OCI-M2 (cell line): ENCODE measurements around the gene ERICH2.

ENCODE experiments used
- DNase-seq: peaks from one replicate; lab custom pipeline; 2025; ENCODE audit not compliant: unreplicated experiment; lab: John Stamatoyannopoulos, UW

ERICH2 gene

DNA sequence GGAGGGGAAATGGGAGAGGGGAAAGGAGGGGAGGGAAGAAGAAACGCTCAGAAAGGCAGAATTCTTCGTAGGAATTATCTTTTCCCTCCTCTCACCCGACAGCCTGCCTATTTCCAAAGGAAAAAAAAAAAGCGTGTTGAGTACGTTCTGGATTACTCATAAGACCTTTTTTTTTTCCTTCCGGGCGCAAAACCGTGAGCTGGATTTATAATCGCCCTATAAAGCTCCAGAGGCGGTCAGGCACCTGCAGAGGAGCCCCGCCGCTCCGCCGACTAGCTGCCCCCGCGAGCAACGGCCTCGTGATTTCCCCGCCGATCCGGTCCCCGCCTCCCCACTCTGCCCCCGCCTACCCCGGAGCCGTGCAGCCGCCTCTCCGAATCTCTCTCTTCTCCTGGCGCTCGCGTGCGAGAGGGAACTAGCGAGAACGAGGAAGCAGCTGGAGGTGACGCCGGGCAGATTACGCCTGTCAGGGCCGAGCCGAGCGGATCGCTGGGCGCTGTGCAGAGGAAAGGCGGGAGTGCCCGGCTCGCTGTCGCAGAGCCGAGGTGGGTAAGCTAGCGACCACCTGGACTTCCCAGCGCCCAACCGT, 46.4 kb downstream of the ERICH2 start, which contains the start of gene GAD1:
Gene GAD1 (plus strand): TSS at position 384 of the 589 bp plus-strand sequence. CDS start 1,705 bp downstream, outside the sequence.
- no peak for DNase-seq

DNA sequence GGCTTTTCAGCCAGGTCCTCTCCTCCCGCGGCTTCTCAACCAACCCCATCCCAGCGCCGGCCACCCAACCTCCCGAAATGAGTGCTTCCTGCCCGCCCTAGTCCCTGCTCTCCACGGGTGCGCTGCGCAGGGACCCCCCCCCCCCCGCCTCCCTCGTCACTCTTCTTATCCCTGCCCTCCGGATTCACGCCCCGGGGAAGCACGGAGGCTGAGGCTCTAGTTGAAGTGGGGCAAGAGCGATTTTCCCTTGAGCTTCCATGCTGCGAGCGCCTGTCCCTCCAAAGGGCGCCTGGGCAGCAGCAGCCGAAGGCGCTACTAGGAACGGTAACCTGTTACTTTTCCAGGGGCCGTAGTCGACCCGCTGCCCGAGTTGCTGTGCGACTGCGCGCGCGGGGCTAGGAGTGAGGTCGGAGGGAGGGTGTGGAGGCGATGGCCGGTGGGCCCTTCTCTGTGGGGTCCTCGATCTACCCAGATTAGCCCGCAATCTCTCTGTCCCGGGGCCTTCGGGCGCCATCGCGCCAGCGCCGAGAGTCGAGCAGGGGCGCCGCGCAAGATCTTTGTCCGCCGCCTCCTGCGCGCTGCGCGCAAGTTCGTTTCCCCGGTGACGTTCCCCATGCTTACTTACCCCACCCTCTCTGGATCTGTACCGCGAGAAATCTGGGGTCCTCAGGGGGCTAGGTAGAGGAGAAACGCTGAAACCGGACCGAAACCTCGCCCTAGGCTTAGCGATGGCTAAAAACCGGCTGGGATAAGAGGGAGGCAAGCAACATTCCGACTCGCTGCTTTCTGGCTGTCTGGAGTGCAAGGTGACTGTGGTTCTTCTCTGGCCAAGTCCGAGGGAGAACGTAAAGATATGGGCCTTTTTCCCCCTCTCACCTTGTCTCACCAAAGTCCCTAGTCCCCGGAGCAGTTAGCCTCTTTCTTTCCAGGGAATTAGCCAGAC, 47.2 kb downstream of the ERICH2 start:
- no peak for DNase-seq

DNA sequence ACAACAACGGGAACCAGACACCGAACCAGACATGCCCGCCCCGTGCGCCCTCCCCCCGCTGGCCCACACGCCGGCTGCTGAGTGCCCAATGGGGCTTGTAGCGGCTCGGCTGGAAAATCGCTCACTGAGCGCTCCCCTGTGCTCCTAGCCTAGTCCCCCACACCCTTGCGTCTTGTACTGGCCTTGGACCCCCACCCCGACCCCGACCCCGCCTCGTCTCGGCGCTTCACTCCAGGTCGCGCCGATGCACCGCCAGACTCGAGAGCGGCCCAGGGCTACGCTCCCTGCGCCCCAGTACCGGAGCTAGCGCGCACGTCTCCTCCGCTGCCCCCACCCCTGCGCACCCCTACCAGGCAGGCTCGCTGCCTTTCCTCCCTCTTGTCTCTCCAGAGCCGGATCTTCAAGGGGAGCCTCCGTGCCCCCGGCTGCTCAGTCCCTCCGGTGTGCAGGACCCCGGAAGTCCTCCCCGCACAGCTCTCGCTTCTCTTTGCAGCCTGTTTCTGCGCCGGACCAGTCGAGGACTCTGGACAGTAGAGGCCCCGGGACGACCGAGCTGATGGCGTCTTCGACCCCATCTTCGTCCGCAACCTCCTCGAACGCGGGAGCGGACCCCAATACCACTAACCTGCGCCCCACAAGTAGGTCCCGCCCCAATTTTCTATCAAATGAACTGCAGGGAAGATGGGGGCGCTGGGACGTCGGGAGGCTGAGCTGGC, 48.0 kb downstream of the ERICH2 start:
- no peak for DNase-seq

DNA sequence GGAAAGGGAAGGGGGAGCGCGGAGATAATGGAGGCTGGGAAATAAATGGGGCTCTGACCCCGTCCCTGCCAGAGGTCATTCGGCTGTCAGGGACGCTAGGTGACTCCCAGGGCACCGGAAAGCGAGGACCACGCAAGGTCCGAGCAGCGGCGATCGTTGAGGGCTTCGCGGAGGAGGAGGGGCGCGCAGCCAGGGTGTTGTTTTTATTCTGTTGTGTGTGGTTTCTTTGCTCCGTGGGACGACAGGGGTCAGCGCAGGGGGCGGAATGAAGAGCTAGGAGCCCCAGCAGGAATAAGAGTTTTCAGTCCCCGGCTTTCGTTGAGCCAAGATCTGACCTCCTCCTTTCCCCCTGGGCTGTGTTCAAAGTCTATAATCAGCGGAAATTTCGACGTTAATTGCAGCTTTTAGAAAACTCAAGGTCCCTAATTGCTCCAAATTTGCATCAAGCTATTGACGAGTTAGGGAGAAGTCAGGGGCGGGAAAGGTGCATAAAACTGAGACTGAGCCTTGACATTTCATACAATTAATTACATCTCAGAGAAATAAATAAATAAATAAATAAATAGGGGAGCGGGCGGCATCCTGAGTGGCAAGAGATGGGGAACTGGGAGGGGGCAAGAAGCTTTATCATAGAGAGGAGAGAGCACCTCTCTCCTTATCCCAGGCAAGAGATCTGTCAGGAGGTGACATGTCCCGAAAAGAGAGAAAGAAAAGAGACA, 48.7 kb downstream of the ERICH2 start:
- DNase-seq = no peak

DNA sequence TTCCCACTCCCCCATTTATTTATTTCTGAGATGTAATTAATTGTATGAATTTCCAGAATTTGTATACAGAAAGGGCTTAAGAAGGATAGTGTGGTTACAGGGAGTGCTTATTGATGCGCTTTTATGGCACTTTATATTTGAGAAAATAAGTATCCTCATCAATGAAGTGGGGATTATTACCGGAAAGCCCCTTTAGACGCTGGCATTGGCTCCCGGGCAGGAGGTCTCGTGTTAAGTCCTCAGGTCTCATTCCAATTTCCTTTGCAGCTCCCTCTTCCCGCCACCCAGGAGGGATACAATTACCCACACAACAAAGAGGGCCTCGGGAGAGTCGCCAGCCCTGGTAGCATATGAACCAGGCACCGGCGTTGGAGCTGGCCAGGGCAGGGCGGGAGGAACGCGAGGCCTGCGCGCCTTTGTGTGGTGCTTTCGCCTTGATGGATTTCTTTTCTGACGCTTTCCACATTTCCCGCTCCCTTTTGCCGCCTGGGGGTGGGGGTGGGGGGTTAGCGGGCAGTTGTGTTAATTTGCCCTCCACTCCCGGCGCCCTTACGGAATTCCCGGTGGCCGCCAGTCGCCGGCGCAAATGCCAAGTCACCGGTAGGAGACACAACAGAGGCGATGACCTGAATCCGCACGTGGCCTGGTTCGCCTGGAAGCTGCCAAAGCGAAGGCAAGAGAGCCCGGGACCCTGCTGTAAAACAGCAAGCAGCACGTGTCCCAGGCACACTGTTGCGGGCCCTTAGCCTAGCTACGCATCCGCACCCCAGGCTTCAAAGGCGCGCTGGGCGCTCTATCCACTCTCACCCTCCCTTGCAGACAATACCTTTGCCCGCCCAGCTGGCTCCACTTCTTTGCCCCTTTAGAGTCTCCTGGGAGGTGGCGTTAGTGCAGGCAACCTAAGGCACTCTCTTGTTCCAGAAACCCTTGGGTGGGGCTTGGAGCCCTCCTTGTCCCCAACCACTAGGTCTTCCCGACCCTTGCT, 49.8 kb downstream of the ERICH2 start:
- no peak for DNase-seq

DNA sequence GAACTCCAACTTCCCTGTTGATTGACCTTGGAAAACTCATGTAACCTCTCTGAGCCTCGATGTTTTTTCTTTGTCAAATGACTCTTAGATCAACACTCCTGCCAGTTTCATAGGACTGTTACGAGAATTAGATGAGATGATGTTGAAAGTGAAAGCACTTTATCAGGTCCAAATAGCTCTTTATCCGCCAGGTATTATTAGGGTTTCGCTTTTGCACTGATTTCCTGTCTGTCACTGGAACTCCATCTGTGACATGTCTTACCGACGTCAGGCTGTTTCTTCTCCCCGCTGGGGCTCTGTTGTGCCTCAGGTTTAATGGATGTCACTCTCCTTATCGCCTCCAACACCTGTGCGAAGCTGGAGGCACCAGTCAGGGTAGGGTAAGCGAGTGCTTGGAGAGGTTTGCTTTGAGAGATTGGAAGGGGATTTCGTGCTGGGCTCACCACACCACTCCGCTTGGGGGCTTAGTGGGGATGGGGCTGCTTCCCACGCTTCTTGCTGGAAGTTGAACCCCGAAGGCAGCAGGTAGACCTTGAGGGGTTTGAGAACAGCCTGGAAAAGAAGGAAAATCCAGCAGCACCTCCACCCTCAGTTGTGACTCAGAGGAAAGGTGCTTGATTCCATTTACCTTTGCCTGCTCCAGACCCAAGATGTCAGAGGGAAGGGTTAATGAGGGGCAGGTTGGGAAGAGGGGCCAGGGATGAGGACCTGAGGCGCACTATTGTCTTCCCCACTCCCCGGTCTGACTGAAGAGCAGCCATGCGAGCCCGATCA, 50.8 kb downstream of the ERICH2 start:
- no peak for DNase-seq

DNA sequence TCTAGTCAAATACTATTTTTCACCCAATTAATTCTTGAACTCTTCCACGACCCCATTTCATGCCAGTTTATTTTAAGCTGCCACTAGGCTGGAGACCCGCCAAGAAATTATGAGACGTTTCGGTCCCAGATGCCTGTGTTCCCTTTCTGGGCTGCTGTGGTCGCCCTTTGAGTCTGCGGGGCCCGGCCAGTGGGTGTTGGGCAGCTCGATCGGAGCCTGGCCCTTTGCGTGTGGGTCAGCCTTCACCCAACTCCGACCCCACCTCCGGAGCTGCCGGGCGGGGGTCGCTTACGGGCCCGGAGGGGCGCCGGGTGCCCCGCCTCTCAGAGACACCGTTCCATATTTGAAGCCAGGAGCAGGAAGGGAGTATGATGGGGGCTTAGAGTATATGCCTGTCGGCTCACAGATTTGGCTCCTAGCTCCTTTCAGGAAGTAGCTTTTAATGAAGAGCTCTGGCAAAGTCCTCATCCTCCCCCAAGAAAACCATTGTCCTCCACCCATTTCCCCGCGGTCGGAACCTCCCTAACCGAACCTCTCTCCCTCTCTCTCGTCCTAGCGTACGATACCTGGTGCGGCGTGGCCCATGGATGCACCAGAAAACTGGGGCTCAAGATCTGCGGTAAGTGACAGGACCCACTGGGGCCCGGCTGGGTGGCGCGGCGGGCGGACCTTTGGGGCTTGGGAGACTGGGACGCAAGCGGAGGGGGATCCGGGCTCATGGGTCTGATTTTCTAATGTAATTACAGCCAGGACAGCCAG, 51.5 kb downstream of the ERICH2 start:
- no peak for DNase-seq

DNA sequence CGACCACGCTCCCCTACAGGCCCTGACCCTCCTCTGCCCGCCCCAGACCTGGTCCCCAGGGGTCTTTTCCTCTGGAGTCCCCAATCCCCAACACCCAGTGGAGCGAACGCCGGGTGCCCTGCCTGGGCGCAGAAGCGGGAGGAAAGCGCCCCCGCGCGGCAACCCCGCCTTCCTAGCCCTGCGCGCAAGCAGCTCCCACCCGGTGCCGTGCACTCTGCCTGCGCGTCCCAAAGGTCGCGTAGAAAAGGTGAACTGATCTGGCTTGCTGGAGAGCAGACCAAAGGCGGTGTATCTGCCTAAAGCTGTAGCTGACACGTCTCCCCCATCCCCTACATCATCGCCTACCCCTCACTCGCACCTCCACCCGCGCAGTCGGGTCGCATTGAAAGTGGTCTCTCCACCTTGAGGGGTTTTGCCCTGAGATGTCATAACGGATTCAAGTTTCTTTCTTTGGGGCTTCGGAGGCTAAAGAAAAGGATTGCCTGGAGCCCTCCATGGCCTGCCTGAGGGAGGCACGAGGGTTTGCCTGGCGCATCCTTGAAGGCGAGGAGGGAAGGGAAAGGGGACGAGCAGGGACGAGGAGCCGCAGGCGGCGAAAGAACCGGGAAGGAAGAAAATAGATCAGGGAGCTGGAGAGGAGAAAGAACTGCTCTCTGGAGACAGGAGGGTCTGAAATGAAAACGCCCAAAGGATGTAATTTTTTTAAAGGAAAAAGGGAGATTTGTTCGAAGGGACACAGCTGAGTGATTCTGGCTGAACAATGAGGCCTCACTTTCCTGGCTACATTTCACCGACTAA, 52.3 kb downstream of the ERICH2 start:
- no peak for DNase-seq

DNA sequence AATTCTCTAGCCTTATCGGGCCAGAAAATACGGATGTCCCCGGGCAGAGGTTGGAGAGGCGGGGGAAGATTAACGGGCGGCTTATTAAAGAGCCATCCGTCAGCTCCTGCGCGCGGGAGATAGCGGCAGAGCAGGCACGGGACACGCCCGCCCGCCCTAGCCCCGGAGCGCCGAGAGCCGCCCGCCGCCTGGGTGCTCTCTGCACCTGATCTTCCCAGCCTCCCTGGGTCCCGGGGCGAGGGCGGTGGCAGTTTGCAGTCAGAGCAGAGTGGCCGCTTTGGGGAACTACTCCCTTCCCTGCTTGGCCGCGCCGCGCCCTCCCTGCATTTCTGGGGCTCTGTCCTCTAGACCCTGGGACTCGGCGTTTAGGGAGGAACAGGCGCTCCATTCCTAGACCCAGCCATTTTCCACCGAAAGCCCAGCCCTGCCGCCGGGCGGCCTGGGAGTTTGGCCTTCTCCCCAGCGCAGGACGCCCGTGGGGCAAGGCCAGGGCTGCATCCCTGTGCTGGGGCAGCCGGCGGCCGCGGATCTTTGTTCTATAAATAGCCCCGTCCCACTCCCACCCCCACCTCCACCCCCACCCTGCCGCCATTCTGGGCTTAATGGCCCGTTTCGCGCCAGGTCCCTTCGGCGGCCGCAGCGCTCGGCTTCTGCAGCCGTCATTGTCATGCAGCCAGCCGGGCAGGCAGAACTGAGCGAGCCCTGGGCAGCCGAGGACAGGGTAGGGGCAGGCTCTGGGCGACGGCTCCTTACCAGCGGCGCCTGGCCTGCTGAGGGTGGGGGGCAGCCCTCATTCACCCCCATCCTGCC, 53.1 kb downstream of the ERICH2 start:
- DNase-seq = no peak

DNA sequence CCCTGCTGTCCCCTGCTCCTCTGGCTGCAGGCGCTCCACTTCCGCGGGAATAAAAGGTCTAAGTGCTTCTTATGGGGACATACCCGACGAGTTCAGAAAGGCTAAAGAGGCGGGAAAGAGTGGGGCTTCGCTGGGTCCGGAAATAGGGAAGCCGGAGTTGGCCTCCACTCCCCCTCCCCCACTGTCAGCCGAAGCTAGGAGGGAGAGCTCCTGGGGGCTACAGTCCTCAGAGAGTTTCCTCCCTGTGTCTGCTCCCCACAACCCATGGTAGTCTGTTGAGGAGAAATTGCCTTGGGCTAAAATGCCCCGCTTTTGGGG, 53.7 kb downstream of the ERICH2 start:
- DNase-seq = no peak

DNA sequence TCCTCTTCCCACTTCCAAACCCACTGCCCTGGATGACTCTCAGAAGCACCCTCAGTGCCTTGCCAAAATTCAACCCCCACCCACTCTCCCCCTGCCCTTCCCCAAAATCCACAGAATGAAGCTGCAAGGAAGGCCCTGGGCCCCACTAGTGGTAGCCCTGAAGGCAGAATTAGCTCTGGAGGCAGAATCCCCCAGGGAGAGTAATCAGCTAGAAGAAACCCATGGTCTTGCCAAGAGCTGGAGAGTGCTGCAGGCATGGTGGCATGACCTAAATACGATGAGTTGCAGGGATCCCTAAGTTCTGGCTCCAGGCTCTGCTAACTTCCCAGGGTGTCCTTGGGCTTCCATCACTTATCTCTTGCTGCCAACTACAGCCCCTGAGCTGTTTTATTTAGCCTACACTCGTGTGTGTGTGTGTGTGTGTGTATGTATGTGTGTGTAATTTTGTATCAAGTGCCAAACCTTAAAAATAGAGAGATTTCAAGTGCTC, 54.4 kb downstream of the ERICH2 start:
- DNase-seq = no peak

DNA sequence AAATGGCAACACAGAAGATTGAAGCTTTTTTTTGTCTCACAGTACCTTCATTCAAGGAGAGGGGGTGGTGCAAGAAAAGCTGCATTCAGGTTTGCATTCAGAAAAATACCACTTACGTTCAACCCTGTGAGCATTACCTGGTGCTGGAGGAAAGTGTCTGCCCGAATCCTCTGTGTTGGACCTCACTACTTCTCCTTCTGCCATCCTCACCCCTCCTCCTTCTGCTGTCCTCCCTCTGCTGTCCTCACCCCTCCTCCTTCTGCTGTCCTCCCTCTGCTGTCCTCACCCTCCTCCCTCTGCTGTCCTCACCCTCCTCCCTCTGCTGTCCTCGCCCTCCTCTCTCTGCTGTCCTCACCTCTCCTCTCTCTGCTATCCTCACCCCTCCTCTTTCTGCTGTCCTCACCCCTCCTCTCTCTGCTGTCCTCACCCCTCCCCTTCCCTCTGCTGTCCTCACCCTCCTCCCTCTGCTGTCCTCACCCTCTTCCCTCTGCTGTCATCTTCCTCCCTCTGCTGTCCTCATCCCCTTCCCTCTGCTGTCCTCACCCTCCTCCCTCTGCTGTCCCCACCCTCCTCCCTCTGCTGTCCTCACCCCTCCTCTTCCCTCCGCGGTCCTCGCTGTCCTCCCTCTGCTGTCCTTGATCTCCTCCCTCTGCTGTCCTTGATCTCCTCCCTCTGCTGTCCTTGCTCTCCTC, 57.8 kb downstream of the ERICH2 start:
- DNase-seq = no peak

DNA sequence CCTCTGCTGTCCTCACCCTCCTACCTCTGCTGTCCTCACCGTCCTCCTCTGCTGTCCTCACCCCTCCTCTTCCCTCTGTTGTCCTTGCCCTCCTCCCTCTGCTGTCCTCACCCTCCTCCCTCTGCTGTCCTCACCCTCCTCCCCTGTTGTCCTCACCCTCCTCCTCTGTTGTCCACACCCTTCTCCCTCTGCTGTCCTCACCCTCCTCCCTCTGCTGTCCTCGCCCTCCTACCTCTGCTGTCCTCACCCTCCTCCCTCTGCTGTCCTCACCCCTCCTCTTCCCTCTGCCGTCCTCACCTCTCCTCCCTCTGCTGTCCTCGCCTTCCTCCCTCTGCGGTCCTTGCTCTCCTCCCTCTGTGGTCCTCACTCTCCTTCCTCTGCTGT, 58.3 kb downstream of the ERICH2 start:
- DNase-seq = no peak

DNA sequence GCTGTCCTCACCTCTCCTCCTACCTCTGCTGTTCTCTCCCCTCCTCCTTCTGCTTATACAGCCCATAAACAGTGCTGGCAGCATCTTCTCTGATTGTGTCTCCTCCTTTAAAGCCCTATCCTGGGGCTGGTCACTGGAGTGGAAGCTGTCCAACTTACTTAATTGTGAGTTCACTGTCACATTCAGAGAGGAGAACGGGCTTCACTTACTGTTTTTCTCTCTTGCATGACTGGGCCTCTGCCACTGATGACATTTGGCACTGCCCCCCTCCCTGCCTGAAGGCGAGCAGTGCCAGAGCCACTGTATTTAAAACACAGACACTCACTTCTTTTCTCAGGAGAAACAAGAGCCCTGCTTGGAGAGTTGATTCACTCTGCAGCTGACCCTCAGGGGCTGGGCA, 58.9 kb downstream of the ERICH2 start:
- no peak for DNase-seq

DNA sequence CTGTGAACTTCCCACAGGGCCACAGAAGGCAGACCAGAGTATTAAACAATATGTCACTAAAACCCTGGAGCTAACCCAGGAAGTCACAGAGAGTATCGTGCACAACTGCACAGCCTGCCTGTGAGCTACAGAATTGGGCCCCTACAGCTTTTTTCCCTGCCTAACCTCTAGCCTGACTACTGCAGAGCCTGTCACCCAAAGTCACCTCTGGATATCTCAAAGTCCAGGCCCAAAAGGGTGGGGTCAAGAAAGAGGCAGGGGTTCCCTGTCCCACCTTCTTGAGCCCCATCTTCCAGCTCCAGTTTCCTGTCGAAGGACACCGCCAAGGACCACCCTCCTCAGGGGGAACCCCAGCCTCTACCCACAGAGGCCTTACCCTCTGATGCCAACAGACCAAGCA, 60.0 kb downstream of the ERICH2 start:
- DNase-seq = no peak

DNA sequence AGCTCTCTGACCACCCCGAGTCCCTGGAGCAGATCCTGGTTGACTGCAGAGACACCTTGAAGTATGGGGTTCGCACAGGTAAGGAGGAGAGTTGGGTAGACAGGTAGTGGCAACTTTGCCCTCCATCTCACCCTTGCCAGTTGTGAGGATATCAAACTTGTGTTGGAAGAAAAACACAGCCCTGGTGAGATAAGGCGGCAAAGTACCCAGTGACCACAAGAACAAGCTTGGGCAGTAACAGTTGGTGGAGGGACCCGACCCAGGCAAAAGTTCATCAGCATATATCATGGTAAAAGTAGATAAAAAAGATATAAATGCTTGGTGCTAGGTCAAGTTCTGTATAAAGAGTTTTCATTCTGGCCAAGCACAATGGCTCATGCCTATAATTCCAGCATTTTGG, 60.9 kb downstream of the ERICH2 start:
- DNase-seq = no peak
